Measurements from ENCODE around the gene REEP3. TPM values are rescaled to one million over a fixed set of nuclear protein-coding genes. Genes with fewer than 3 reads are reported as not detected.

Gene REEP3
- total RNA-seq, 2 donors from 2014 or later = 30.7 to 33.0 TPM

DNA sequence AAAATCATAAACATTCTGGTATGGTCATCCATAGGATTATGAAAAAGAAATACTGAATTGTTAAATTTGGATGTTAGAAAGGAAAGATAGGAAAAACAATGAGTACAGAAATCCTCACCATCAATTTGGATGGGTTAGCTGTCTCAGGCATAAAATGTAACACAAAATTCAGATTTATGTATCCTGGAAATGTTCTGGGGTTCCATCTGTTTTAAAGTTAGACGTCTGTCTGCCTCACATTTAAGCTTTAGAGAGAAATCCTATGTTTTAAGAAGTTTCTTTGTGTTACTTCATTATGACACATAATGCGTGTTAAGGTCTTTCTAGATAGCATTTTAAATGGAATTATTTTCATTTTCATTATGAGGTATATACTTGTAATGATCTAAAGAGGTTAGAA is 103.5 kb downstream of the REEP3 start:
- H3K9ac ChIP-seq (ENCODE audit: extremely low read depth, low read length, poor library complexity, severe bottlenecking) = no peak overlapping the region
- no peak overlapping the region for H3K4me3 ChIP-seq (ENCODE audit: low read length)
- peaks cover 18% of the 10 kb centered on the region for H3K36me3 ChIP-seq (ENCODE audit: control insufficient read depth, insufficient read depth, low read length)
- no peak for DNase-seq
- H3K27ac ChIP-seq (ENCODE audit: low read depth, low read length) = no peak overlapping the region
- no peak for TF ChIP-seq CTCF (conservative IDR thresholded peaks at IDR 0.05)
- Mint-ChIP-seq H3K27ac (no peak overlapping the region), H3K9me3 (no peaks in the 10 kb centered on the region), H3K4me3 (no peak overlapping the region), H3K4me1 (peaks cover 19% of the 10 kb centered on the region), H3K36me3 (ENCODE audit: low read depth) (peaks cover 13% of the 10 kb centered on the region), H3K27me3 (ENCODE audit: insufficient read depth) (no peaks in the 10 kb centered on the region)
- 75 to 80% methylated on average over 1 to 2 of the region's 2 CpGs for WGBS, 2 experiments (ENCODE audit: insufficient coverage in 1 of 2, insufficient read length in 1 of 2)
- no peaks in the 10 kb centered on the region for H3K27me3 ChIP-seq (ENCODE audit: control insufficient read depth, insufficient read depth, low read length, poor library complexity, severe bottlenecking)
- no peaks in the 10 kb centered on the region for H3K9me3 ChIP-seq (ENCODE audit: control insufficient read depth, low read length)
- peaks cover 9% of the 10 kb centered on the region for H3K4me1 ChIP-seq (ENCODE audit: control insufficient read depth, insufficient read depth, low read length)

DNA sequence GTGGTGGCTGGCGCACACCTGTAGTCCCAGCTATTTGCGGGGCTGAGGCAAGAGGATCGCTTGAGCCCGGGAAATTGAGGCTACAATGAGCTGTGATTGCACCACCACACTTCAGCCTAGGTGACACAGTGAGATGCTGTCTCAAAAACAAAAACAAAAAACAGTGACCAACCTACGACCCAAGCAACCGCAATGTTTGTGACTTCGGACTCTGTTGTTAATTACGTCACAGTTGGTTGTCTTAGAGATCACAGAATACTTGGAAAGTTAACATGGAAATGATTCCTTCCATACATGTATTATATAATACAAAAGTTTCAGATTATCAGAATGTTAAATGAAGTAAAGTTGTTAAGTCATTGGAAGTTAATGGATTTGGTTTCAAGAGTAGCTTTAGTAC is 106.2 kb downstream of the REEP3 start:
- H3K36me3 Mint-ChIP-seq (ENCODE audit: low read depth) = peaks cover 2% of the 10 kb centered on the region
- WGBS, 2 experiments (ENCODE audit: insufficient coverage in 1 of 2, insufficient read length in 1 of 2) = 76 to 94% methylated on average over 3 to 8 of the region's 8 CpGs
- H3K4me1 ChIP-seq (ENCODE audit: control insufficient read depth, insufficient read depth, low read length) = peaks cover 11% of the 10 kb centered on the region
- H3K27me3 ChIP-seq (ENCODE audit: control insufficient read depth, insufficient read depth, low read length, poor library complexity, severe bottlenecking) = no peaks in the 10 kb centered on the region
- no peaks in the 10 kb centered on the region for H3K27me3 Mint-ChIP-seq (ENCODE audit: insufficient read depth)
- peaks cover 21% of the 10 kb centered on the region for H3K4me1 Mint-ChIP-seq
- H3K9ac ChIP-seq (ENCODE audit: extremely low read depth, low read length, poor library complexity, severe bottlenecking) = no peak overlapping the region
- no peak for TF ChIP-seq CTCF (conservative IDR thresholded peaks at IDR 0.05)
- peaks cover 1% of the 10 kb centered on the region for H3K36me3 ChIP-seq (ENCODE audit: control insufficient read depth, insufficient read depth, low read length)
- H3K4me3 Mint-ChIP-seq = no peak overlapping the region
- H3K9me3 Mint-ChIP-seq = no peaks in the 10 kb centered on the region
- no peak overlapping the region for H3K4me3 ChIP-seq (ENCODE audit: low read length)
- H3K27ac ChIP-seq (ENCODE audit: low read depth, low read length) = no peak overlapping the region
- no peak for DNase-seq
- H3K27ac Mint-ChIP-seq = no peak overlapping the region
- H3K9me3 ChIP-seq (ENCODE audit: control insufficient read depth, low read length) = no peaks in the 10 kb centered on the region

DNA sequence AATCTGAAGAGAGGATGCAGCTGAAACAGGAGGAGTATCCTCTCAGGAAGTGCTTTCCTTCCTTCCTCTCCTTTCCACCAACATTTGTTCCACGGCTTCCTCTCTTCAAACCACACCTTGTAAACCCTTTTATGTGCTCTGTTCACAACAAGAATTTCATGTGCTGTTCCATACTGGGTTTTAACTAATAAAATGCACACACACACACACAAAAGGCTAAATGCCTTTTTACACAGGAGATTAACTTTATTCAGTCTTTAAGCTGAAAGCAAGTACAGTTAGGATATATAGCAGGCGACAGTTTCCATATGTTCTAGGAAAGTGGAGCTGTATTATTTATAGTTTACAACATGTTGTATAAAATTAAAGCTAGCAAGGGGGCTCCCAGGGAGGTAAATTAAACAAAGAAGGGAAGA is 106.7 kb downstream of the REEP3 start:
- no peaks in the 10 kb centered on the region for H3K9me3 Mint-ChIP-seq
- DNase-seq = no peak
- no peak for TF ChIP-seq CTCF (conservative IDR thresholded peaks at IDR 0.05)
- peaks cover 11% of the 10 kb centered on the region for H3K4me1 ChIP-seq (ENCODE audit: control insufficient read depth, insufficient read depth, low read length)
- no peaks in the 10 kb centered on the region for H3K36me3 ChIP-seq (ENCODE audit: control insufficient read depth, insufficient read depth, low read length)
- H3K4me1 Mint-ChIP-seq = peaks cover 21% of the 10 kb centered on the region
- H3K27me3 ChIP-seq (ENCODE audit: control insufficient read depth, insufficient read depth, low read length, poor library complexity, severe bottlenecking) = no peaks in the 10 kb centered on the region
- H3K4me3 ChIP-seq (ENCODE audit: low read length) = no peak overlapping the region
- no peaks in the 10 kb centered on the region for H3K27me3 Mint-ChIP-seq (ENCODE audit: insufficient read depth)
- WGBS, 2 experiments (ENCODE audit: insufficient coverage in 1 of 2, insufficient read length in 1 of 2) = 83 to 88% methylated on average over 2 of the region's 2 CpGs
- H3K27ac ChIP-seq (ENCODE audit: low read depth, low read length) = peak overlapping the region; percentile 99
- no peaks in the 10 kb centered on the region for H3K9me3 ChIP-seq (ENCODE audit: control insufficient read depth, low read length)
- H3K9ac ChIP-seq (ENCODE audit: extremely low read depth, low read length, poor library complexity, severe bottlenecking) = no peak overlapping the region
- H3K27ac Mint-ChIP-seq = no peak overlapping the region
- H3K36me3 Mint-ChIP-seq (ENCODE audit: low read depth) = no peaks in the 10 kb centered on the region
- no peak overlapping the region for H3K4me3 Mint-ChIP-seq
